ENCODE measurements around the gene TMEM250. TPM values are rescaled to one million over a fixed set of nuclear protein-coding genes. Genes with fewer than 3 reads are reported as not detected.

TMEM250 gene
- total and polyA plus RNA-seq, 4 donors, result 14.9 to 25.1 (median 20.5) TPM

DNA sequence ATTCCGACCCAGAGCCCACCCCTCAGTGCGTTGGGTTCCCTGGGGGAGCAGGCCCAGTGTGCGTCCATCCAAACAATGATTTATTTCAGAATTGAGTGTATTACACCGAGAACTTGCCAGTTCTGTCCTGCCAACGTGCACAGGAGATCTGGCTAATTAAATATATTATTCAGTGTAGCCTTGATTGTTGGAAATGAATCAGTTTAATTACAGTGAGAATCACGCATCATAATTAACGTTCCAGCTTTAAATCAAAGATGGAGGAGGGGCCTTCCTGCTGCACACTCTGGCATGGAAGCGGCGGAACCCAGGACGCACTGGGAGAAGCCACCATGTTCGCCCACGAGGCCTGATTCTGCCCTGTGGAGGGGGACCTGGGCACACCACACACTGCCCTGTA, 30.7 kb upstream of the TMEM250 start:
- WGBS, 2 donors, result 82 to 84% methylated on average over 12 of the region's 12 CpGs
- DNase-seq (no peak), ATAC-seq (ENCODE audit: low FRiP score) (no peak)

DNA sequence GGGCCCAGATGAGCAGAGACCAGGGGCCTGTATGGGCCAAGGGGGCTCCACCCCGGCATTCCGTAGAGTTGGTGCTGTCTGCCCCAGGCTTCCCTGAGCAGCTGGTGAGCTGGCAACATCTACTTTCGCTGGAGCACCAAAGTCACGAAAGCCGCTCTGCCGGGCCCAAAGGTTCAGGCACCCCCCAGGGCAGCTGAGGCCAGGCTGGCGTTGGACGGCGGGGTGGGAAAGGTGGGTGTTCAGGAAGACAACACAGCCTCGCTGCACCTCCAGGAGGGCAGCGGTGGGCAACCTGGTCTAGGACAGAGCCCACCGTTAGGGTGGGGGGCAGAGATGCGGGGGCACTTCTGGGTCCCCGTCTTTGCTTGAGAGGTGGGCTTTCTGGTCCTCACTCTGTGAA, 30.1 kb upstream of the TMEM250 start:
- Histone ChIP-seq H3K9me3 (ENCODE audit: control insufficient read depth, low read length) (no peaks in the 10 kb centered on the region), H3K27me3 (ENCODE audit: control insufficient read depth in 1 of 2, insufficient read depth in 2 of 2, low read length in 1 of 2) (no peaks in the 10 kb centered on the region), H3K4me1 (ENCODE audit: control insufficient read depth in 1 of 2, insufficient read depth in 2 of 2, low read length in 2 of 2) (no peaks in the 10 kb centered on the region), H3K4me3 (ENCODE audit: low read length in 2 of 2) (no peak overlapping the region), H3K36me3 (ENCODE audit: control insufficient read depth in 1 of 2, insufficient read depth in 2 of 2, low read length in 1 of 2) (no peaks in the 10 kb centered on the region), H3K27ac (ENCODE audit: low read depth in 1 of 2, low read length in 2 of 2) (no peak overlapping the region)
- DNase-seq, result no peak
- intact Hi-C loops (cut with DNase I), result no loop called here
- ATAC-seq (ENCODE audit: low FRiP score), result no peak
- WGBS, 2 donors, result 83 to 84% methylated on average over 14 of the region's 14 CpGs

More for the DNA sequence above, 30.7 kb upstream of the TMEM250 start:
- H3K4me1 ChIP-seq (ENCODE audit: control insufficient read depth in 1 of 2, insufficient read depth in 2 of 2, low read length in 2 of 2), result no peaks in the 10 kb centered on the region
- no peaks in the 10 kb centered on the region for H3K9me3 ChIP-seq (ENCODE audit: control insufficient read depth, low read length)
- no peak overlapping the region for H3K27ac ChIP-seq (ENCODE audit: low read depth in 1 of 2, low read length in 2 of 2)
- H3K4me3 ChIP-seq (ENCODE audit: low read length in 2 of 2), result no peak overlapping the region
- no peaks in the 10 kb centered on the region for H3K36me3 ChIP-seq (ENCODE audit: control insufficient read depth in 1 of 2, insufficient read depth in 2 of 2, low read length in 1 of 2)
- intact Hi-C loops (cut with DNase I), result no loop called here
- H3K27me3 ChIP-seq (ENCODE audit: control insufficient read depth in 1 of 2, insufficient read depth in 2 of 2, low read length in 1 of 2), result no peaks in the 10 kb centered on the region

- no peak overlapping the region for H3K27ac ChIP-seq (ENCODE audit: low read depth in 1 of 2, low read length in 2 of 2)
- H3K4me3 ChIP-seq (ENCODE audit: low read length in 2 of 2), result no peak overlapping the region
- intact Hi-C loops (cut with DNase I), result no loop called here
- no peak for ATAC-seq (ENCODE audit: low FRiP score)
- no peaks in the 10 kb centered on the region for H3K36me3 ChIP-seq (ENCODE audit: control insufficient read depth in 1 of 2, insufficient read depth in 2 of 2, low read length in 1 of 2)
- no peaks in the 10 kb centered on the region for H3K27me3 ChIP-seq (ENCODE audit: control insufficient read depth in 1 of 2, insufficient read depth in 2 of 2, low read length in 1 of 2)
- WGBS, 2 donors, result 33 to 38% methylated on average over 31 to 35 of the region's 35 CpGs
- DNase-seq, result no peak
- no peaks in the 10 kb centered on the region for H3K9me3 ChIP-seq (ENCODE audit: control insufficient read depth, low read length)
- no peaks in the 10 kb centered on the region for H3K4me1 ChIP-seq (ENCODE audit: control insufficient read depth in 1 of 2, insufficient read depth in 2 of 2, low read length in 2 of 2)
Measured at GRCh38 chr9:136147890-136148714, 29.4 kb upstream of the TMEM250 start.

- no peaks in the 10 kb centered on the region for H3K9me3 ChIP-seq (ENCODE audit: control insufficient read depth, low read length)
- no peaks in the 10 kb centered on the region for H3K27me3 ChIP-seq (ENCODE audit: control insufficient read depth in 1 of 2, insufficient read depth in 2 of 2, low read length in 1 of 2)
- ATAC-seq (ENCODE audit: low FRiP score) (no peak), DNase-seq (peak in 1 of 2 donors; percentile 44)
- no peaks in the 10 kb centered on the region for H3K36me3 ChIP-seq (ENCODE audit: control insufficient read depth in 1 of 2, insufficient read depth in 2 of 2, low read length in 1 of 2)
- no peaks in the 10 kb centered on the region for H3K4me1 ChIP-seq (ENCODE audit: control insufficient read depth in 1 of 2, insufficient read depth in 2 of 2, low read length in 2 of 2)
- intact Hi-C loops (cut with DNase I), result no loop called here
- no peak overlapping the region for H3K4me3 ChIP-seq (ENCODE audit: low read length in 2 of 2)
- H3K27ac ChIP-seq (ENCODE audit: low read depth in 1 of 2, low read length in 2 of 2), result no peak overlapping the region
- WGBS, 2 donors, result 78 to 86% methylated on average over 21 to 22 of the region's 22 CpGs
Measured at GRCh38 chr9:136147038-136147889, 28.6 kb upstream of the TMEM250 start.

DNA sequence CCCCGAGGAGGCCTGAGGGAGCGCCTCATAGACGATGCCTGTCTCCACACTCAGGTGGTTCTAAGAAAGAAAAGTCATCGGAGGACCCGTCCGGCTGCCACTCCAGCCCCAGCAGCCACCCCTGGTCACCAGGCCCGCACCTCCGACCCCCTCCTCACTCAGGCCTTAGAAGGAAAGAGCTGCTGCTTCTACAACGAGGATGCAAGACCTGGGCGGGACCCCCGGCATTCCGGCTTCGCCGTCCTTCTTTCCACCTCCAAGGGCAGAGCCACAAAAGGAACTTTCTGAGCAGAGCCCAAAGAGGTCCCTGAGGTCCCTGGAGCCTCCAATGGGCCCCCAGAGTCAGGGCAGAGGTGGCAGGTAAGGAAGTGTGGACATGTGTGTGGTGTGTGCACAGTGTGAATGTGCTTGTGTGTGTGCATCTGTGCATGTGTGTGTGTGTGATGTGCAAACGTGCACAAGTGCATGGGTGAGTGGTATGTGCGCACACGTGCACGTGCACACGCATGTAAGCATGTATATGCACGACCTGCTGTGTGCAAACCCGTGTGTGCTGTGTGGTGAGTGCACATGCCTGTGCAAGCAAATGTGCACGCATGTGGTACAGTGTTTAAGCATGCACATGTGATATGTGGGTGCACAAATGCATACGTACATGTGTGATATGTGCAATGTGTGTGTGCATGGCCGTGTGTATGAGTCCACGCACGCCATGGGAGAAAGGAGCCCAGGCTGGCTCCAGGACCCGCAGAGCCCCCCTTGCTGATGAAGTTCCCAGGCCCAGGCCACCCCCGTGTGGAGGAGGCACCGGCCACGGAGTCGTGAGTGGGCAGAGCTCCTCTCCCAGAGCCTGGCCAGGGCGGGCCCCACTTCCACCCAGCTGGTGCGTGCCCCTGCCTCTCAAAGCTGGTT, 27.7 kb upstream of the TMEM250 start:
- no peaks in the 10 kb centered on the region for H3K9me3 ChIP-seq (ENCODE audit: control insufficient read depth, low read length)
- no peaks in the 10 kb centered on the region for H3K36me3 ChIP-seq (ENCODE audit: control insufficient read depth in 1 of 2, insufficient read depth in 2 of 2, low read length in 1 of 2)
- H3K27ac ChIP-seq (ENCODE audit: low read depth in 1 of 2, low read length in 2 of 2), result no peak overlapping the region
- intact Hi-C loops (cut with DNase I), result no loop called here
- H3K4me3 ChIP-seq (ENCODE audit: low read length in 2 of 2), result no peak overlapping the region
- no peaks in the 10 kb centered on the region for H3K4me1 ChIP-seq (ENCODE audit: control insufficient read depth in 1 of 2, insufficient read depth in 2 of 2, low read length in 2 of 2)
- ATAC-seq (ENCODE audit: low FRiP score) (no peak), DNase-seq (no peak)
- no peaks in the 10 kb centered on the region for H3K27me3 ChIP-seq (ENCODE audit: control insufficient read depth in 1 of 2, insufficient read depth in 2 of 2, low read length in 1 of 2)
- 77 to 84% methylated on average over 33 of the region's 33 CpGs for WGBS, 2 donors

DNA sequence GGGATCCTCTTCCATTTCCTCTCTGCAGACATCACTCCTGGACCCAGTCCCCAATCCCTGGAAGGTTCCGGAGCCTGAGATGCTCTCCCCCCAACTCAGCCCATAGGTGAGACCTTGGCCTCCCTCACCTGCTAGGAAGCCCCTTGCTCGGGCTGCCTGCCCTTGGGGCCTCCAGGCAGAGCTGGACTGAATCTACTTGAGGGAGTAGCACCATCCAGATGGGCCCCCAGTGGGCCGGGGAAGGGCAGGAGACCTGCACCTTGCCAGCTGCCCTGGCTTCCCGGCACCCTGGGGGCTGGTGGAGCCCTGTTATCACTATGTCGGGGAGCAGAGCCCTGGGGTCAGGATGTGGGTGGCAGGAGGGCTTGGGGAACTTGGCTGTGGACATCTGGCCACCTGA, 26.9 kb upstream of the TMEM250 start:
- H3K4me3 ChIP-seq (ENCODE audit: low read length in 2 of 2), result no peak overlapping the region
- H3K4me1 ChIP-seq (ENCODE audit: control insufficient read depth in 1 of 2, insufficient read depth in 2 of 2, low read length in 2 of 2), result no peaks in the 10 kb centered on the region
- DNase-seq (no peak), ATAC-seq (ENCODE audit: low FRiP score) (no peak)
- 66 to 71% methylated on average over 5 of the region's 5 CpGs for WGBS, 2 donors
- intact Hi-C loops (cut with DNase I), result no loop called here
- no peak overlapping the region for H3K27ac ChIP-seq (ENCODE audit: low read depth in 1 of 2, low read length in 2 of 2)
- H3K27me3 ChIP-seq (ENCODE audit: control insufficient read depth in 1 of 2, insufficient read depth in 2 of 2, low read length in 1 of 2), result no peaks in the 10 kb centered on the region
- H3K9me3 ChIP-seq (ENCODE audit: control insufficient read depth, low read length), result no peaks in the 10 kb centered on the region
- H3K36me3 ChIP-seq (ENCODE audit: control insufficient read depth in 1 of 2, insufficient read depth in 2 of 2, low read length in 1 of 2), result no peaks in the 10 kb centered on the region

DNA sequence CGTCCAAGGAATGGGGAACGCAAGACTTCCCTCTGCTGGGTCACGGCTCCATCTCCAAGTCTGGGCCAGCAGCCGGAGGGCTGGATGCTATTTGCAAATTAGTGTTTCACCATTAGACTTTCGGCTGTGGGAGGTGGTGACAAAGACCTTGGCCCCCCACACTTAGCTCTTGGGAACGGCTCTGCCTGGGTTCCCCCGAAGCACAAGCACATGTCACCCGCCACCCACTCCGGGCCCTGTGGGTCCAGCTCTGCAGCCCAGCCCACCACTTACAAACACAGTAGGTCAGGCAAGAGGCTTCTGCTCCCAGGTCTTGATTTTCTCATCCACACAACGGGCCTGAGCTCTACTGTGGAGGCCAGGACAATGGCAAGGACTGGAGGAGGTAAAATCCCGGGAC, 25.8 kb upstream of the TMEM250 start:
- H3K27ac ChIP-seq (ENCODE audit: low read depth in 1 of 2, low read length in 2 of 2), result no peak overlapping the region
- ATAC-seq (ENCODE audit: low FRiP score) (no peak), DNase-seq (peak in 1 of 2 donors; percentile 62)
- H3K9me3 ChIP-seq (ENCODE audit: control insufficient read depth, low read length), result no peaks in the 10 kb centered on the region
- WGBS, 2 donors, result 90 to 91% methylated on average over 11 of the region's 11 CpGs
- intact Hi-C loops (cut with DNase I), result no loop called here
- H3K36me3 ChIP-seq (ENCODE audit: control insufficient read depth in 1 of 2, insufficient read depth in 2 of 2, low read length in 1 of 2), result no peaks in the 10 kb centered on the region
- H3K4me3 ChIP-seq (ENCODE audit: low read length in 2 of 2), result no peak overlapping the region
- H3K4me1 ChIP-seq (ENCODE audit: control insufficient read depth in 1 of 2, insufficient read depth in 2 of 2, low read length in 2 of 2), result no peaks in the 10 kb centered on the region
- no peaks in the 10 kb centered on the region for H3K27me3 ChIP-seq (ENCODE audit: control insufficient read depth in 1 of 2, insufficient read depth in 2 of 2, low read length in 1 of 2)

DNA sequence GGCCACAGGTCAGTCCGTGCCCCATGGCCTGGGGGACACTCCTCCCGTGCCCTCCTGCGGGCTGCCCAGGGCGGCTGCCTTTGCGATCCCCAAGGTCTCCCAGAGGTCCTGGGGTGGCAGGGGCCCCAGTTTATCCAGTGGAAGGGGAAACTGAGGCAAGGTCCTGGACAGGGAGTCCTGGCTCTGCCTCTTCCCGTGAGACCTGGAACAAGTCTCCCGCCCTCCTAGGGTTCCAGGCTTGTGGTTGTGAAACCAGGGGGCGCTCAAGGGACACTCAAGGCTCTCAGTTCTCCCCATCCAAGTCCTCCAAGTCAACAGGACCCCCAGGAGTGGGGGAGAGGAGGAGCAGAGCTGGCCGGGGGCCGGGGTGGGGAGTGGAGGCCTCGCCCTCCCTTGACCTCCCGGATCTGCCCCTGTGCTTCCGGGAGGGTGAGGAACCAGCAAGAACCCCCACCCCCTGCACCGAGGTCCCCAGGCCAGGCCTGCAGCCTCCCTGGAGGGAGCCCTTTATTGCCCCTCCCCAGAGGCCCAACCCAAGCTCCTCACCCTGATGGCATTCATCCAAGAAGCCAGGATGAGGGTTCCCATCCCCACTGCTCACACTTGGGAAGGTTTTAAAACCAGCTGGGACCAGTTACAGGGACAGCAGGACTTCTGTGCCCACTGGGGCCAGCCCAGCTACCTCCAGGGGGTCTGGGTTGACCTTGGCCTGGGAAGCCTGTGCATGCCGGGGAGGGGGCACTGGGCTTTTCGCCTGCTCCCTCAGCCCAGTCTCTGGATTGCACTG, 24.7 kb upstream of the TMEM250 start:
- intact Hi-C loops (cut with DNase I), result no loop called here
- Histone ChIP-seq H3K27me3 (ENCODE audit: control insufficient read depth in 1 of 2, insufficient read depth in 2 of 2, low read length in 1 of 2) (peaks cover 0 to 2% of the 10 kb centered on the region in 2 donors), H3K4me1 (ENCODE audit: control insufficient read depth in 1 of 2, insufficient read depth in 2 of 2, low read length in 2 of 2) (no peaks in the 10 kb centered on the region), H3K9me3 (ENCODE audit: control insufficient read depth, low read length) (no peaks in the 10 kb centered on the region), H3K4me3 (ENCODE audit: low read length in 2 of 2) (no peak overlapping the region), H3K27ac (ENCODE audit: low read depth in 1 of 2, low read length in 2 of 2) (no peak overlapping the region), H3K36me3 (ENCODE audit: control insufficient read depth in 1 of 2, insufficient read depth in 2 of 2, low read length in 1 of 2) (no peaks in the 10 kb centered on the region)
- WGBS, 2 donors, result 62 to 77% methylated on average over 14 to 16 of the region's 16 CpGs
- DNase-seq (peak in 1 of 2 donors; percentile 49), ATAC-seq (ENCODE audit: low FRiP score) (no peak)
